Tibial nerve (tissue), 4 donors: Measurements from ENCODE around the gene NUTF2. TPM values are rescaled to one million over a fixed set of nuclear protein-coding genes. Genes with fewer than 3 reads are reported as not detected.
A peak's percentile ranks its signal among the peaks of the same experiment; 100 is the strongest.

Experiments used
- DNase-seq, 2 donors: peaks; one replicate each; pipeline ENCODE4 v3.0.0-alpha.2; 2019; ENCODE audit warnings: low spot score in 2 of 2
- H3K27ac ChIP-seq, 4 donors: fragments of 200-600 bp; sonication (generic) in 3 of 4; one replicate each; pipeline ENCODE4 v1.5.1; 2017 to 2019; ENCODE audit warnings: mild to moderate bottlenecking in 1 of 4
- H3K27me3 ChIP-seq, 2 donors: fragments of 200-600 bp; sonication (generic) in 1 of 2; one replicate each; pipeline versions ENCODE4 v1.5.1 to v1.6.0; 2017 to 2019
- H3K36me3 ChIP-seq, 3 donors: fragments of 200-600 bp; sonication (generic); one replicate each; pipeline ENCODE4 v1.5.1; 2018 to 2019
- H3K4me1 ChIP-seq, 4 donors: fragments of 200-600 bp; sonication (generic) in 3 of 4; one replicate each; pipeline ENCODE4 v1.5.1; 2017 to 2019
- H3K4me3 ChIP-seq, 4 donors: fragments of 200-600 bp; sonication (generic) in 3 of 4; one replicate each; pipeline ENCODE4 v1.5.1; 2017 to 2019; ENCODE audit warnings: mild to moderate bottlenecking in 1 of 4, moderate library complexity in 1 of 4
- H3K9me3 ChIP-seq, 4 donors: fragments of 200-600 bp; sonication (generic) in 3 of 4; one replicate each; pipeline ENCODE4 v1.5.1; 2017 to 2019
- CTCF ChIP-seq, 5 experiments: fragments of 200-600 bp in 3 of 5; fragments of 450-650 bp in 2 of 5; sonication (generic) in 3 of 5; IDR thresholded peaks; one replicate each; pipeline ENCODE4 v1.5.1; 2016 to 2019; ENCODE audit warnings: antibody characterized with exemption in 5 of 5, mild to moderate bottlenecking in 3 of 5, moderate library complexity in 2 of 5
- EP300 ChIP-seq, 2 donors: sonication (generic); formaldehyde crosslinking; IDR thresholded peaks; one replicate each; pipeline ENCODE4 v1.6.1; 2017; ENCODE audit warnings: antibody characterized with exemption in 2 of 2, mild to moderate bottlenecking in 1 of 2
- POLR2A ChIP-seq, 2 donors: fragments of 450-650 bp; IDR thresholded peaks; one replicate each; pipeline ENCODE4 v1.6.1; 2017; ENCODE audit warnings: antibody characterized with exemption in 2 of 2, mild to moderate bottlenecking in 2 of 2, moderate library complexity in 2 of 2
- WGBS, 2 donors: methylation state at CpG; one replicate each; pipeline ENCODE4 v1.1.5; 2018; 5-methylcytosine and 5-hydroxymethylcytosine counted together
- total RNA-seq, 4 donors: library from RNA; depleted of rRNA; stranded (reverse); fragments of >200 nt; gene quantifications; one replicate each; pipeline ENCODE4 v1.1.0, GENCODE V29; 2016

The NUTF2 gene
- total RNA-seq, 4 donors from 2014 or later, result 54.4 to 137 (median 105) TPM

DNA sequence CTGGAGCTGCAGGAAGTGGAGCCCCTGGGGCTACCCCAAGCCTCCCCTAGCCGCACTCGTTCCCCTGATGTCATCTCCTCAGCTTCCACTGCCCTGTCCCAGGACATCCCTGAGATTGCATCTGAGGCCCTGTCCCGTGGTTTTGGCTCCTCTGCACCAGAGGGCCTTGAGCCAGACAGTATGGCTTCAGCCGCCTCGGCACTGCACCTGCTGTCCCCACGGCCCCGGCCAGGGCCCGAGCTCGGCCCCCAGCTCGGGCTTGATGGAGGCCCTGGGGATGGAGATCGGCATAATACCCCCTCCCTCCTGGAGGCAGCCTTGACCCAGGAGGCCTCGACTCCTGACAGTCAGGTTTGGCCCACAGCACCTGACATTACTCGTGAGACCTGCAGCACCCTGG is 33.9 kb downstream of the NUTF2 start:
- H3K27ac ChIP-seq, result no peak overlapping the region
- no peak for DNase-seq
- H3K4me3 ChIP-seq, result no peak overlapping the region
- 90 to 92% methylated on average over 12 to 13 of the region's 13 CpGs for WGBS, 2 donors
- peaks cover 0 to 27% (median 8%) of the 10 kb centered on the region in 4 donors for H3K4me1 ChIP-seq
- TF ChIP-seq CTCF (IDR thresholded peaks at IDR 0.05) (no peak), EP300 (IDR thresholded peaks at IDR 0.05) (no peak), POLR2A (IDR thresholded peaks at IDR 0.05) (no peak)
- H3K9me3 ChIP-seq, result no peaks in the 10 kb centered on the region
- H3K27me3 ChIP-seq, result no peaks in the 10 kb centered on the region
- peaks cover 4 to 89% (median 49%) of the 10 kb centered on the region in 3 donors for H3K36me3 ChIP-seq

DNA sequence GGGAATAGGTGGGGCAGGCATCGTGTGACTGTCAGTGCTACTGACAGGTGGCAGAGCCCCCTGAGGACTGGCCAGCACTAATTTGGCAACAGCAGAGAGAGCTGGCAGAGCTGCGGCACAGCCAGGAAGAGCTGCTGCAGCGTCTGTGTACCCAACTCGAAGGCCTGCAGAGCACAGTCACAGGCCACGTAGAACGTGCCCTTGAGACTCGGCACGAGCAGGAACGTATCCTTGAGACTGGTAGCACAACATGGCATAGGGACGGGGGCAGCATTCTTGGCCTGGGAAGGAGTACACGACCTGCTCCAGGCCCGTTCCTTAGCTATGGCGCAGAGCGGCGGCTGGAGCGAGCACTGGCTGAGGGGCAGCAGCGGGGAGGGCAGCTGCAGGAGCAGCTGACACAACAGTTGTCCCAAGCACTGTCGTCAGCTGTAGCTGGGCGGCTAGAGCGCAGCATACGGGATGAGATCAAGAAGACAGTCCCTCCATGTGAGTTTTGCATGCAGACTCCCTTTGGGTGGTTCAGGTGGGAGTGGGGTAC is 35.0 kb downstream of the NUTF2 start:
- 87 to 88% methylated on average over 21 of the region's 21 CpGs for WGBS, 2 donors
- H3K4me3 ChIP-seq, result no peak overlapping the region

DNA sequence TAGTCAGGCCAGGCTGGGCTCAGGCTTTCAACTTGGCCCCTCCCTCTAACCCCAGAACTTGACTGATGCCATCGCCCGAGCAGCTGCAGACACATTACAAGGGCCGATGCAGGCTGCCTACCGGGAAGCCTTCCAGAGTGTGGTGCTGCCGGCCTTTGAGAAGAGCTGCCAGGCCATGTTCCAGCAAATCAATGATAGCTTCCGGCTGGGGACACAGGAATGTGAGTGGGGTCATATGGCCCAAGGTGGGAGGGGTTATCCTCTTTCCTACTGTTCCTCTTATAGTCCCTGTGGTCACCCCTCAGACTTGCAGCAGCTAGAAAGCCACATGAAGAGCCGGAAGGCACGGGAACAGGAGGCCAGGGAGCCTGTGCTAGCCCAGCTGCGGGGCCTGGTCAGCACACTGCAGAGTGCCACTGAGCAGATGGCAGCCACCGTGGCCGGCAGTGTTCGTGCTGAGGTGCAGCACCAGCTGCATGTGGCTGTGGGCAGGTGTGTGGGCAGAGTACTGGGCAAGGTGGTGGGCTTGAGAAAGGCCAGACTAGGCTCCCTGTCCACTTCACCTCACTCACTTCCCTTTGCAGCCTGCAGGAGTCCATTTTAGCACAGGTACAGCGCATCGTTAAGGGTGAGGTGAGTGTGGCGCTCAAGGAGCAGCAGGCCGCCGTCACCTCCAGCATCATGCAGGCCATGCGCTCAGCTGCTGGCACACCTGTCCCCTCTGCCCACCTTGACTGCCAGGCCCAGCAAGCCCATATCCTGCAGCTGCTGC is 35.8 kb downstream of the NUTF2 start:
- peak overlapping the region in 1 of 4 donors; percentile 79 for H3K27ac ChIP-seq
- peaks cover 4 to 85% (median 48%) of the 10 kb centered on the region in 3 donors for H3K36me3 ChIP-seq
- WGBS, 2 donors, result 68 to 78% methylated on average over 15 of the region's 18 CpGs
- H3K4me1 ChIP-seq, result peaks cover 0 to 16% (median 7%) of the 10 kb centered on the region in 4 donors
- DNase-seq, result no peak
- TF ChIP-seq CTCF (IDR thresholded peaks at IDR 0.05), result no peak
- no peak for TF ChIP-seq POLR2A (IDR thresholded peaks at IDR 0.05)
- TF ChIP-seq EP300 (IDR thresholded peaks at IDR 0.05), result no peak
- H3K4me3 ChIP-seq, result no peak overlapping the region
- H3K27me3 ChIP-seq, result no peaks in the 10 kb centered on the region
- H3K9me3 ChIP-seq, result no peaks in the 10 kb centered on the region

More for the DNA sequence above, 35.0 kb downstream of the NUTF2 start:
- Histone ChIP-seq H3K27me3 (no peaks in the 10 kb centered on the region), H3K36me3 (peaks cover 4 to 89% (median 49%) of the 10 kb centered on the region in 3 donors), H3K4me1 (peaks cover 0 to 16% (median 7%) of the 10 kb centered on the region in 4 donors), H3K9me3 (no peaks in the 10 kb centered on the region), H3K27ac (no peak overlapping the region)
- TF ChIP-seq POLR2A (IDR thresholded peaks at IDR 0.05) (no peak), EP300 (IDR thresholded peaks at IDR 0.05) (no peak), CTCF (IDR thresholded peaks at IDR 0.05) (no peak)
- no peak for DNase-seq

DNA sequence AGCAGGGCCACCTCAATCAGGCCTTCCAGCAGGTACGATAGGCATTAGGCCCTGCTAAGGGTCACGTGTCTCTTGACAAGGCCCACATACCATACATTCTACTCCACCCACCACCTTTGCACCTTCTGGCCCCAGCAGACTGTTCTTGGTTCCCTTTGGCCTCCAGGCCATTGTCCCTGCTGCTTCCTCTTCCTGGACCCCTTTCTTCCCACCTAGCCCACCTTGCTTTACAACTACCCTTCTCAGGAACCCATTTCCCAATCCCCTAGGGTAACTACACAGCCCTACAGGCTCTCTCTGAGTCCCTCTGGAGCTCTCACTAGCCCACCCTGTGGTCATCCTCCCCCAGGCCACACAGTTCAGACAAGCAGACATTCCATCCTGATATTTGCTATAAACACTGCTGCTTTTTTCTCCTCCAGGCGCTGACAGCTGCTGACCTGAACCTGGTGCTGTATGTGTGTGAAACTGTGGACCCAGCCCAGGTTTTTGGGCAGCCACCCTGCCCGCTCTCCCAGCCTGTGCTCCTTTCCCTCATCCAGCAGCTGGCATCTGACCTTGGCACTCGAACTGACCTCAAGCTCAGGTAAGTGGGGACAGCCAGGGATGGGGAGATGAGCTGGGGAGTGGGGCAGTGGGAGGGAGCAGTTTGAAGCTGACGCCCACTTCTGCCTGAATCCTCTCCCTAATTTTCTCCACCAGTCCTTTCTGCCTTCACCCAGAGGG is 36.6 kb downstream of the NUTF2 start:
- Histone ChIP-seq H3K27me3 (no peaks in the 10 kb centered on the region), H3K9me3 (no peaks in the 10 kb centered on the region), H3K27ac (peak overlapping the region in 1 of 4 donors; percentile 79), H3K4me3 (no peak overlapping the region), H3K36me3 (peaks cover 4 to 77% (median 41%) of the 10 kb centered on the region in 3 donors), H3K4me1 (peaks cover 0 to 16% (median 7%) of the 10 kb centered on the region in 4 donors)
- TF ChIP-seq POLR2A (IDR thresholded peaks at IDR 0.05), result no peak
- no peak for TF ChIP-seq CTCF (IDR thresholded peaks at IDR 0.05)
- no peak for DNase-seq
- 64 to 75% methylated on average over 6 of the region's 6 CpGs for WGBS, 2 donors
